Right renal pelvis (tissue), 4 donors: ENCODE measurements around the gene CD83. TPM values are rescaled to one million over a fixed set of nuclear protein-coding genes. Genes with fewer than 3 reads are reported as not detected.

Experiments used
- DNase-seq, 4 donors: peaks; one replicate each; pipeline ENCODE4 v3.0.0-alpha.2; 2013; ENCODE audit warnings: low read depth in 4 of 4, low spot score in 3 of 4, missing footprints in 1 of 4
- polyA plus RNA-seq, 4 donors: library from polyadenylated mRNA; unstranded; fragments of 120-200 nt; gene quantifications; one replicate each; pipeline ENCODE4 v1.2.1, GENCODE V29; 2013; ENCODE audit not compliant: insufficient read length in 4 of 4

The CD83 gene
- polyA plus RNA-seq, 4 donors: 10.3 to 16.6 (median 13.2) TPM

DNA sequence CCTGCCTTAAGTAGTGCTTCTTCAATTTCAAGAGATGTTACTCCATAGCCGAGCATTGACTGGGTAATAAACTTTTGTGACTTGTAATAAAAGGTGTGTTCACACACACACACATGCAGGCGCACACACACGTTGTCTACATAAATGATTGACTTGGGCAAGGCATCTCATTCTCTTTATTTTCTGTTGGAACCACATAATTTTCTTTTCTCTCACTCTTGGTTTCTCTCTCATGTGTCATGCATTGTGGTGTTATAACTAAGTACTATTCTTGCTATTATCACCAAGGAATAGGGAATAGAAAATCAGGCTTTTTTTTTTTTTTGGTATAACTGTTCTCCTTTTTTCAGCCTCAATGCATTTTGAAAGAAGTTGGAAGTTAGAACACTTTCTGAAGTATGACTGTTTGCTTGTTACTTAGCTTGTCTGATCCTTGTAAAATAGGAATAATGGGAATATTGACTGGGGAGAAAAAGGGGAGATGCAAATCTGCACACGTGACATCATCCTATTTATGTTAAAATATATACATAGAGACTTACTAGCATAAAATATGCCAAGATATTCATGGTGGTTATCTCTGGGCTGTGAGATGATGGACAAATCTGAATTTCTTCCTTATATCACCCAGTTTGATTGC lies 26.1 kb upstream of the CD83 start:
- DNase-seq: no peak

DNA sequence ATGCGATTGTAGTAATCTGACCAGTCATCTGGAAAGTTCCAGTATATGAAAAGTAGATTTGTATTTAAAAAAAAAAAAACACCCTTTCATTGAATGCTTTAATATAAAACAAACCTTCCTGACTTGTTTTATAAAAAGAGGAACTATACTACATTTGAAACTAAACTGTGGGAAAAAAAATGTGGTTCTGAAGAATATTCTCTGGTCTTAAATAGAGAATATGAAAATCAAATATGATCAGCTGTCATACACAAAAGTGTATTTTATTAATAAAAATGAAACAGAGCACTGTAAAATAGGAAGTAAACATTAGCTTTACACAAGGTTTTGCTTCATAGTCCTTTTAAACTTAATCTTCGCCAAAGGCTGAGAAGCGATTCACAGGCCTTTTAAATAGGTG lies 25.3 kb upstream of the CD83 start:
- DNase-seq: no peak

DNA sequence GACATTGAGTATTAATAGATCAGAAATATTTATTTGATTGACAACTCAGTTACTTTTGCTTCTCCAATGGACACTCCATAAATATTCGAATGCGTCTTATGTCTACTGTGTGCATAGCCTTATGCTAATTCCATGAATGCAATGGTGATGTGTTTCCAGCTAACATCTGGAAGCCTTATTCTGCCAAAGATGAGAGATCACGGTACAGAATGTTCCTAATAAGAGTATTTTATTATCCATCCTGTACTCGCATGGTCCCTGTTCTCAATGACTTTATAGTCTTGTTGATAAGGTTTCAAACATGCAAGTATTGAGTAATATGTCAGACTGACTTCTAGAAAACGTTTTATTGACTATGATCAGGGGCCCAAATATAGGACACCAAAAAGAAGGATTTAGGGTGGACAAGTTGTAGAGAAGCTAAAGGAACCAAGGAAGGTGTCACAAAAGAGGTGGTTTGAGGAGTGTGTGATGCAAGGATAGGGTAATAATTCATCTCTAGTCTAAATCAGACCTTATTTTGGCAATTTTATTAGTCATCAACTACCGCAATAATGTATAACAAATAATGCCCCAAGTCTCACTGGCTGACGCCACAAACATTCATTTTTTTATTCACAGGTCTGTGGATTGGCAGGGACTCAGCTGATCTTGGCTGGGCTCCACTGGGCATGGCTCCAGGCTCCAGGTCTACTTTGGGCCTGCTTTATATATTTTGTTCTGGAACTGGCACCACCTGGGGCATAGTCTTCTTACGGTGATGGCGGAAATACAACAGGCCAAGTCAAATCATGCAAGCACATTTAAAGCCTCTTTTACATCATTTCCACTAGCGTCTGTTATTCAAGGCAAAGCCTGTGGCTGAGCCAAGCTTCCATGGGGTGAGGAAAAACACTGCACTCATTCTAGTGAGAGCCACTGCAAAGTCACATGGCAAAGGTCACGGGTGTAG lies 24.5 kb upstream of the CD83 start:
- no peak for DNase-seq

DNA sequence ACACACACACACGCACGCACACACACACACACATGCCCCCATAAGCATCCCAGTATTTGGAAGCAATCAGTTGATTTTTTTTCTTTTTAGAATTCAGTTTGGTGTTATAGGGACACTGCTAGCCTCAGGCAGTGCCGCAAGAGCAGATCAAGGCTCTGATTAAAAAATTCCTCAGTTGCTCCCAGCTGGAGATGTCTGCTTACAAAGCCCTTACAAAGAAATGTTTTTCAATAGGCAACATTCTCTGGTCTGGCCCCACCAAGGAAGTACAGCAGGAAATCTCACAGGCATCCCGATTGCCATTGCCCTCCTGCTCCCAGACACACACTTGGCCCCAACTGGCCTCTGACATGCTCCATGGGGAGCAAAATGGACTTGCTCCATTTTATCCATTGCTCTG lies 22.9 kb upstream of the CD83 start:
- DNase-seq: no peak

DNA sequence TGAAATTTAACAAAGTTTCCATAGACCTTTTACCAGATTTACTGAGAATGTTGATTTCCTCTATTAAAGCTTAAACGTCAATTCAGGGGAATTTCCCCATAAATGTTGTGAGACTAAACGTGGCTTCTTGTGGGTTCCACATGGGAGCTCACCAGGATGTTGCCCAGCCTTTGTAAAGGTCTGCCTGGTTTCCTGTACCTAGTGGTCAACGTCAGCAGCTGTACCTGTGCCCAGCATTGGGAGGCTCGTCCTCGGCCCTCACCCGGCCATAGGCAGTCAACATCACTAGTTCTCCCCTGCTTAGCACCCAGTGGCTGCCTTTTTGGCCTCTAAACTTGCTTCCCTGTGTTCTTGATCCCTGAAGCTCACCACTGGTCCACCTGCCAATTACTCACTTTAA lies 22.1 kb upstream of the CD83 start:
- DNase-seq: no peak

DNA sequence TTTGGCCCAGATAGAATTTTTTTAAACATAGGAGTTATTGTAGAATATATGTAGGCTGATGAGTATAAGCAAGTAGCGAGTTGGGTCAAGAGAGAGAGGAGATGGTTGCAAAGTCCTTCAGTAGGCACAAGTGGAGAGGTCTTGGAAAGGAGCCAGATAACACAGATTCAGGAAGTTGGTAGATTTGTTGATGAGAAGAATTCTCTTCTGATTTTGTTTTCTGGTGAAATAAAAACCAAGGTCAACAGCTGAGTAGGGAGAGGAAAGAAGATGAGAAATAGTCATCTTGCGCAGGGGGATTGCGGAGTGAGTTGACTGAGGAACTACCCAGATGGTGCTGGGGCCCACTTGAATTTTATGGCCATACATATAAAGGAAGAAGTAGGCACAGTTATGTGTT lies 17.4 kb upstream of the CD83 start:
- DNase-seq: no peak

DNA sequence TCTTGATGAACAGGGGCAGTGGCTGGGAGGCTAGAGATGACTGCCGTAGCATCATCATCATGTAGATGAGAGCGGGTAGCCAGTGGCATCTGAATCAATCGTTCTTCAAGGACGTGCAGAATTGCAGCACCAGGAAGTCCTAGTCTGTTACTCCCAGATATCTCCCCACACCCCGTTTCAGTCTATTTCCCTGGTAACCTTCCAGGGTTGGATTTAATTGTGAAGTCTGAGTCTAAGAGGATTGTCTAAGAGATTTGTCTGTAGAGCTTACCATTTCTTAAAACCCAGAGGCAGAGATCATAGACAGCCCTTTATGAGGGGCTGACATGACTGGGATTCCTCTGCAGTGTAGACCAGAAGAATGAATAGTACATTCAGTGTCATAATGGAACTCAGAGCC lies 16.6 kb upstream of the CD83 start:
- no peak for DNase-seq

DNA sequence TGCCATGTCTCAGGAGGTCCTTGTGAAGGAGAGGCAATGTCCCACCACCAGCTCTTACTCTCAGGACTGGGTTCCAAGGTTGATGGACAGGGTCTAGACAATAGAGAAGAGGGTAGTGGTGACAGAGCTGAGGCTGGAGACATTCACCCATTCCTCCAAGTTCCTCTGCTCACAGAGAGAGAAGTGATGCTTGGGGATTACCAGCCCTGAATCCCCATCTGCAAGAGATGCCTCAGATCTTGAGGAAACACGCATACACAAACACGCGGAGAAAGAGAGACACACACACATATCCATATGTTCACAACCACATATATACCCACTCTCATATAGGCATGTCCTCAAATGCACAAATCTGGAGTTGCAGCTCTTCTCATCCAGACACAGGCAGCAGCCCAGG lies 15.2 kb upstream of the CD83 start:
- no peak for DNase-seq

DNA sequence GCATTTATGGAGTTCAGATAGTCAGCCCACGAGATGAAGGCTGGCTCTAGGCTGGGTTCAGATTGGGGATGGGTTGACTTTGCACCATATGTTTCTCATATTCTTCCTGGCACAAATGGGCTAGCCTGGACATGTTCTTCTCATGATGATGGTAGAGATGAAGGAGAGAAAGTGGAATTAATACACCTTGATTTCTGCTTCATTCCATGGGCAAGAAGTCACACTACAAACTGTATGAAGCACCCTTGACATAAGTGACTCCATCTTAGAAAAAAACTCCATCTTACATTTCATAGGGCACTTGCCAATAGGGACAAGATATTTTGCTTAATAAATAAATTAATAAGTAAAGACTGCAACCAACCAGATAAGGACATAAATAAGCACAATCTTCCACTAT lies 12.0 kb upstream of the CD83 start:
- no peak for DNase-seq

DNA sequence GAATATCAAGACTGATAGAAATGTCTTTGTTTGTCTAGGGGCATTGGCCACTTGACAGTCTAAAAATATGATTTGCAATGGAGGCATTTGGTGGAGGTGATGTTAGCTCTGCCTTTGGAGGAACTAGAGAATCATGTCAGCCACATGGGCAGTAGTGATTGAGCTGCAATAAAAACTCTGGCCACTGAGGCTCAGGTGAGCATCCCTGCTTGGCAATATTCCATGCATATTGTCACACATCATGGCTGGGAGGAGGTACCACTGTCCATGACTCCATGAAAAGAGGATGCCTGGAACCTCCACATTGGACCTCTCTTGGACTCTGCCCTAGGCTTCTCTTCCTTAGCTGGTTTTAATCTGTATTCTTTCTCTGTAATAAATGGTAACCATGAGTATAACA lies 10.6 kb upstream of the CD83 start:
- no peak for DNase-seq

DNA sequence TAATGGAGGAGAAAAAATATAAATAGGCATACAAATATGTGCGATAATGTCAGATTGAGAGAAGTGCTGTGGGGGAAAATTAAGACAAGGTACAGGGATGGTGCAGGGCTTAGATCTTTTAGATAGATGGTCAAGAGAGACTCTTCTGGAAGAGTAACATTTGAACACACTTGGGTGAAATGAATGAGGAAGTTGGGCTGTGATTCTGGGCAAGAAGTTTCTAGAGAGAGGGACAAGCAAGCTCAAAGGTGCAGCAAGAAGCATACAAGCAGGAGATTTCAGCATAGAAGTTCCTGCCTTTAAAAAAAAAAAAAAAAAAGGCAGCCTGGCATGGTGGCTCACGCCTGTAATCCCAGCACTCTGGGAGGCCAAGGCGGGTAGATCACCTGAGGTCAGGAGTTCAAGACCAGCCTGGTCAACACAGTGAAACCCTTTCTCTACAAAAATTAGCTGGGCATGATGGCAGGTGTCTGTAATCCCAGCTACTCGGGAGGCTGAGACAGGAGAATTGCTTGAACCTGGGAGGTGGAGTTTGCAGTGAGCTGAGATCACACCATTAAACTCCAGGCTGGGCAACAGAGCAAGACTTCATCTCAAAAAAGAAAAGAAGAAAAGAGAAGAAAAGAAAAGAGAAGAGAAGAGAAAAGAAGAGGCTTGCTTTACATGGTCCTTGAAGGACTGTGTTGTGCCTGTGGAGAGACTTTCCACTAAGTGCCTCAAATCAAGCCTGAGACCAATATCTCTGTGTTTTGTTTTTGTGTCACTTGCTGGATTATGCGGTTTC lies 9.7 kb upstream of the CD83 start:
- DNase-seq: no peak

DNA sequence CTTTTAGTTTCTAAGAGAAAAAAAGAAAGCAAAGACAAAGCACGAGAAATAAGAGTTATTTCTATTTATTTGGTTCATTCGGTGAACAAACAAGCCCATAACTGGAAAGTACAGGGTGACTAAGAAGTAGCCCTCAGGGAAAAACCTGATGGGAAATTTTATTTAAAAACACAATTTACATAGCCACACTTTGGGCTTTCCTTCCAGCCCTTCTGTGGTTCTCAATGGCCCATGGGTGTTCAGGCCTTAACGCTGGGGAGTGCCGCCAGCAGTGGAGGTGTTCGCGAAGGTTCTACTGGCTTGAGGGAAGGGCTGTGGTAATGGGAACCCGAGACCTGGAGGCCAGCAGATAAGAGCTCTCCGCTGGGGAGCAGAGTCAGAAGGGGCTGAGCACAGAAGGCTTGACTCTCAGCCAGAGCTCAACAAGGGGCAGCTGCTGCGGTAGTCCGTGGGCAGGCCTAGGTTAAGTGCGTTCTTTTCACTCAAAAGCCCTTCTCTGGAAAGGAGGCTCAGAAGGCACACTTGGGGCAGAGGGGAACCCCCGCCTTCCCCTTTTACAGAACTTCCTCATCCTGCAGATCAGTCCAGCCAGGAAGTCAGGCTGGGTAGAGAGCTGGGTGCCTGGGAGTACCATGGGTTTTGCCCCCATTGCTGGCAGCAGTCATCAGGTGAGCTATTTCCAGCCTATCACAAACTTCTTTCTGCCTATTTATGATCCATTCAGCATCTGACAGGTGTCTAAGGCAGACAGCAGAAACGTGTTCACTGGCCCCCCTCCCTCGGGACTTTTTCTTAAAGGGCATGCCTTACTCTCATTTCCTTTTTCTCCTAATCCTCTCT lies 8.8 kb upstream of the CD83 start:
- no peak for DNase-seq

DNA sequence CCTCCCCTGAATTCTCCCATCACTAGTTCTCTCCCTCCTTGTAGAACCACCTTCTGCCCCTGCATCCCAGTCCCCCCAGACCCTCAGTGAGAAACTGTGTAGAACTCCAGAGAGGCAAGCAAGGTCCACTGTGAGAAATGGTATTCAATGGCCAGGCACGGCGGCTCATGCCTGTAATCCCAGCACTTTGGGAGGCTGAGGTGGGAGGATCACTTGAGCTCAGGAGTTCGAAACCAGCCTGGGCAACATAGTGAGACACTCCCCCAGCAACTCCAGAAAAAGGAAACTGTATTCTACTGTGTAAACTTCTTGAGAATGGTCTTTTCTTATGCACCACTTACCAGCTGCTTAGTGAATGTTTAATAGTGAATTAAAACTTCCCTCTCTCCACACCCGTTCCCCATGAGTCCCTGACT lies 8.2 kb upstream of the CD83 start:
- DNase-seq: no peak

DNA sequence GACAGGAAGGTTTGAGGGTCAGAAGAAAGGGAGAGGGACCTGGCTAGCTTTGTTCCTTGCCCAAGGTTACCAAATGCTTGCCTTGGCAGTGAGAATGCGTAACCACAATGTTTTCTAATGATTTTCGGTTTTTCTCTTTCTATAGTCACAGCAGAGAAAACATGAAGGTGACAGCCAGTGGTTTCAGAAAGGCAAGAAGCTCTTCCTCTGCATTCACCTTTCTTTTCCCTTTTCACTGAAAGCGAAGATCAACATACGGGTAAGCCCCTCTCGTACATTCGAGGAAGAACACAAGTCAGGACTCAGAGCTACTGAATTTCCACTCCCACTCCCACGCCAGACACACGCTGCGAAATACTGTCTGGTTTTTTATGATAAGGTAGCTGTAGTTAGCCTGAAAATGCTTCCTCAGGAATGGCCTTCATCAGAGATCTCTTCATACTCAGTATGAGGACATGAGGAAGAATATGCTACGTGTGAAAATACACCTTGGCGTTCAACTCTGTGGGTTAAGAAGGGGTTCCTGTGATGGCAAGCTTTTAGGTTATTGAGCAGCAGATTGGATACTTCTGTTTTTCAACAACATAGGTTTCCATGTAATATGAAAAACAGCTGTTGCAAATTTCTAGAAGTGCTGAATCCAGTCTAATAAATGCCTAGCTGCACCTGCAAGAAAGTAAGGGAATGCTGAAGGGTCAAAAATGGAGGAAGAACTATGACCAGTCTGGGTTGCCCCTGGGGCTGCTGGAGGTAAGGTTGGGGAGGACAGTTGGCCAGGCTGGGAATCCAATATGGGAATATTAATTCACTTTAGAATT lies 7.4 kb upstream of the CD83 start:
- DNase-seq: no peak

DNA sequence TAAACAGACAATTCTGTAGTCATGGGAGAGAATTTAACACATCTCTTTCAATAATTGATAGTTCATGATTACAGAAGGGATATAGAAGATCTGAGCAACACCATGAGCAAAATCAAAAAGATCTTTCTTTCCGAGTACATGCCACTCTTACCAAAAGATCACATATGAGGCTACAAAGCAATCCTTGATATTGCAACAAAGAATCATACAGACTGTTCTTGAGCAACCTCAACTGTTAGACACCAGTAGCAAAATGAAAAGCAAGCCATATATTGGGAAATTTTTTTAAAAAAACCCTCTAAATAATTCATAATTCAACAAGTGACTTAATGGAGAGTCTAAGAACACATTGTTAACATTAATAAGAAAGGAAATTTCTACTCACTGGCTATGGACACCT lies 3.6 kb upstream of the CD83 start:
- DNase-seq: no peak

DNA sequence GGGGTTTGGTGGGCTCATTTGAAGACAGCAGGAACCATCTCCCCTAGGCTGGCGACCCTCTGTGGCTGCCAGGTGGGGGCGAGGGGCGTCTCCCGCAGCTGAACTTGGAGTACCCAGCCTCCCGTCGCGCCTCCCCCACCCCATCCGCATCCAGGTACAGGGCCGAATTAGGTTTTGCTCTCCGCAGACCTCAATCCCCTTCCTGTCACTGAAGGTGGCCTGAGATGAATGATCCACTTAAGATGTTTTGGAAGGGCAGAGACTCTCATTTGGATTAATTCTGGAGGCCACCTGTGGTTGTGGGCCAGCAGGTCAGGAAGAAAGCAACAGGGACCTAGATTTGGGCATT lies 493 bp downstream of the CD83 start:
- DNase-seq: no peak

DNA sequence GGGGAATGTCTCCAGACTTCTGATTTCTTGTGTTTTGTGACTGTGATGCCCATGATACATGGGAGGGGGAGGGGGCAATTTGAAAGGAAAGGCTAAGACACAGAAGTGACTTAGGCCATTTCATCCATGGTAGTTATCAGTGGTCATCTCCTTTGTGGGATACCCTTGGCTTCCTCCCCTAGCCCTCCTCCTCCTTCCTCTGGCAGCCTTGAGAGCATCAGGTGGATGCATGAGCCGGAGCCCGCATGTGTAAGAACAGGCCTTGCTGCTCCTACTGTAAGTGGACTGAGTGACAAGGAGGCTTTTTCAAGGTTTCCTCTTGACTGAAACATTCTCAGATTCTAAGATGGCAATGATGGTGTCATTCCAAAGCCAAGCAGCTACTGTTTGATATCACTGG lies 874 bp downstream of the CD83 start:
- no peak for DNase-seq

DNA sequence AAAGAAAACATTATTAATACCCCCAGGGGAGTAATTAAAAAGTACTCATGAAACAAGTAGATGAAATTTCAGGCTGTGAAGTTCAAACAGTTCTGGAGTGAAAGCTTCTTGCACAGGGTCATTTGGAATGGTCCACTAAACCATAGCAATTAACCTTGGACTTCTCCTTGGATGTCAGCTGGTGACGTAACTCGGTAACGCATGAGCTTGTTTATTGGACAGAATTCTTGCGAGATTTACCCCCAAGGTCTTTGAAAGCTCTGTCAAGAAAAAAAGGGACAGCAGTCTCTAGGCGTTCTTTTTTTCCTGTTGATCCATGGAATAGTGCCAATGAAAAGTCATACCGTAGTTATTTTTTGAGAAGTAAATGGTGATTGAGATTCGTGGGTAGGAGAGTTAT lies 2.2 kb downstream of the CD83 start:
- no peak for DNase-seq

DNA sequence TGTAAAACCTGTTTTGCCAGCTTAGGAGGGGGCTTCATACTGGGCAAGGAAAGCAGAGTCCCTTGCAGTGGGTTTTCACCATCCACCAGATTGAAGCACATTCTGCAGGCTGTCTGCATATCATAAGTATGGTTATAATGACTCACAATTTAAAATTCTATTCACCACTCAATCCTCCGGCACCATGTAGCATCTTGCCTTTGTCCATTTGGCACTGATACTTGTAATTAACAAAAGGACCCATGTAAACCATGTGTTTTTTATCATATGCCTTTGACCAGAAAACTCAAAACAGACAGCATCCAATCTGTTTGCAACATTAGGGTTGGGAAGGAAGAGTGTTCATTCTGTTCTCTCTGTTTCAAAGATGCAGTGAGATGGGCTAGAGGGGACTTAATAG lies 3.0 kb downstream of the CD83 start:
- no peak for DNase-seq

DNA sequence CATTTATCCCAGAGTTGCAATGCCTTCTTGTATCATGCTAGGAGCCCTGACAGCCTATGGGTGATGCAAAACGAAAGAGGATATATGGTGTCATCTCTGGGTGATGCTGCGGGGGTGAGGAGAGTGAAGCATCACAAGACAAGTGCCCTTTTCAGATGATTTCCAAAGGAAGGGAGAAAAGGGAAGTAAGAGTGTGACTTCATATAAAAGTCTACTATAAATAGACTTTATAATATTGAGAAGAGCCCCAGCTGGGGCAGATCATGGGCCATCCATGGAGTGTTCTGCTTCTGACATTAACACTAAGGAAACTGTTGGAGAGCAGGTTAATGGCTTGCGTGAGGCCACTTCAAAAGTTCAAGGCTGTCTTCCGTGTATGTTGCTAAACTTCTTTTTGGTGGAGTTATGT lies 4.4 kb downstream of the CD83 start:
- no peak for DNase-seq
